Pancreas (tissue), 10 donors: Measurements from ENCODE around the gene MLPH. TPM values are rescaled to one million over a fixed set of nuclear protein-coding genes. Genes with fewer than 3 reads are reported as not detected.
A peak's percentile ranks its signal among the peaks of the same experiment; 100 is the strongest.

Source experiments
- ATAC-seq, 4 donors: fragments of 200-7000 bp; cut with Tn5 transposase; one replicate each; pipeline versions ENCODE4 v1.8.0 to v1.9.1; 2020; ENCODE audit warnings: mild to moderate bottlenecking in 4 of 4, moderate library complexity in 4 of 4
- DNase-seq, 6 donors: peaks; one replicate each; pipeline ENCODE4 v3.0.0-alpha.2; 2020
- FAIRE-seq: peaks from 2 replicates; lab custom pipeline; 2012; peaks lifted over from hg19 to GRCh38; lab: Jason Lieb, UNC
- H3K27ac ChIP-seq, 4 donors: fragments of 200-600 bp; sonication (generic); 1 replicate in 3 of 4; 2 replicates in 1 of 4; pipeline versions ENCODE4 v1.5.0 to v1.8.0; 2020
- H3K27me3 ChIP-seq, 4 donors: fragments of 200-600 bp; one replicate each; pipeline ENCODE4 v1.8.0; 2021
- H3K36me3 ChIP-seq, 3 donors: fragments of 200-600 bp; sonication (generic) in 1 of 3; one replicate each; pipeline versions ENCODE4 v1.5.0 to v1.8.0; 2020 to 2021
- H3K4me1 ChIP-seq, 3 donors: fragments of 200-600 bp; one replicate each; pipeline ENCODE4 v1.8.0; 2021
- H3K4me3 ChIP-seq, 4 donors: fragments of 200-600 bp; sonication (generic) in 2 of 4; one replicate each; pipeline versions ENCODE4 v1.5.0 to v1.8.0; 2020 to 2021
- H3K9me3 ChIP-seq, 4 donors: fragments of 200-600 bp; one replicate each; pipeline ENCODE4 v1.8.0; 2021
- CTCF ChIP-seq, 4 donors: fragments of 200-600 bp; sonication (generic) in 3 of 4; IDR thresholded peaks; one replicate each; pipeline versions ENCODE4 v1.5.0 to v1.8.0; 2021; ENCODE audit warnings: antibody characterized with exemption in 4 of 4
- WGBS, 2 donors: extraction: QIAGEN DNeasy Blood & Tissue Kit; methylation state at CpG; one replicate each; pipeline ENCODE4 v1.1.7; 2013; 5-methylcytosine and 5-hydroxymethylcytosine counted together
- intact Hi-C, 3 donors: fragments of 100-400 bp; cut with DNase I; formaldehyde crosslinking; loops; one replicate each; pipeline versions ENCODE4 v1.11.1 to v1.14.2; 2022
- polyA plus RNA-seq, 2 donors: library from polyadenylated mRNA; stranded (reverse); fragments of 200-250 nt; gene quantifications; one replicate each; pipeline ENCODE4 v1.2.3, GENCODE V29; 2013
- total RNA-seq, 6 donors: library from RNA; stranded (reverse); fragmentation: NEBNext Ultra II Directional in 4 of 6; extraction: Animal tissue kit (Norgen Biotek cat#: 25700) in 4 of 6; gene quantifications; one replicate each; pipeline versions ENCODE4 v1.2.1 to v1.2.4, GENCODE V29; 2021 to 2023
- donor health status: healthy with polysubstance abuse.
- donor health status: DM: no; HTN: no; CAD: no; lungs with moderate emphysema.
- donor health status: DM: no; HTN: no; CAD: no.
- donor health status: control.
- donor health status: control.
- donor health status: Bipolar disorder and iron deficiency.
- donor health status: DM: yes; HTN: yes; CAD: no.
- donor health status: DM: no; HTN: no; CAD: no.
- donor health status: DM: no; HTN: no; CAD: no.
- donor health status: DM: yes; HTN: yes; CAD: no.

MLPH gene
- total and polyA plus RNA-seq, 8 donors = 6.2 to 45.2 (median 19.3) TPM

GRCh38 chr2:237597196-237598145 is 110.4 kb downstream of the MLPH start:
- 90% methylated on average over 29 of the region's 29 CpGs for WGBS, 2 donors
- Histone ChIP-seq H3K9me3 (no peaks in the 10 kb centered on the region), H3K4me1 (peaks cover 10 to 15% (median 15%) of the 10 kb centered on the region in 3 donors), H3K27me3 (no peaks in the 10 kb centered on the region), H3K4me3 (no peak overlapping the region), H3K27ac (no peak overlapping the region), H3K36me3 (no peaks in the 10 kb centered on the region)
- TF ChIP-seq CTCF (IDR thresholded peaks at IDR 0.05) = no peak
- ATAC-seq (no peak), DNase-seq (peak in 1 of 6 donors; percentile 23), FAIRE-seq (no peak)
- intact Hi-C loops = no loop called here

- H3K27me3 ChIP-seq = no peaks in the 10 kb centered on the region
- no peak overlapping the region for H3K27ac ChIP-seq
- no peaks in the 10 kb centered on the region for H3K9me3 ChIP-seq
- no peak overlapping the region for H3K4me3 ChIP-seq
- no peak for FAIRE-seq
- no peak for TF ChIP-seq CTCF (IDR thresholded peaks at IDR 0.05)
- peak in 1 of 6 donors; percentile 5 for DNase-seq
- ATAC-seq = no peak
- WGBS, 2 donors = 88 to 94% methylated on average over 14 of the region's 14 CpGs
- H3K4me1 ChIP-seq = peaks cover 10 to 15% (median 15%) of the 10 kb centered on the region in 3 donors
- H3K36me3 ChIP-seq = no peaks in the 10 kb centered on the region
- intact Hi-C loops = no loop called here
Measured at GRCh38 chr2:237598468-237599208, 111.6 kb downstream of the MLPH start.

- Histone ChIP-seq H3K36me3 (no peaks in the 10 kb centered on the region), H3K4me1 (peaks cover 7 to 9% (median 9%) of the 10 kb centered on the region in 3 donors), H3K27me3 (no peaks in the 10 kb centered on the region), H3K27ac (peak overlapping the region in 1 of 4 donors; percentile 58), H3K4me3 (no peak overlapping the region), H3K9me3 (no peaks in the 10 kb centered on the region)
- FAIRE-seq = no peak
- TF ChIP-seq CTCF (IDR thresholded peaks at IDR 0.05) = no peak
- no peak for DNase-seq
- WGBS, 2 donors = 75 to 82% methylated on average over 9 of the region's 9 CpGs
- intact Hi-C loops = no loop called here
- ATAC-seq = no peak
Measured at GRCh38 chr2:237599465-237600110, 112.5 kb downstream of the MLPH start.

- DNase-seq (peak in 1 of 6 donors; percentile 20), ATAC-seq (peak in 3 of 4 donors; percentile 54 to 64 (median 57)), FAIRE-seq (no peak)
- Histone ChIP-seq H3K4me1 (peaks cover 0 to 2% (median 1%) of the 10 kb centered on the region in 3 donors), H3K27ac (peak overlapping the region in 2 of 4 donors; percentile 38 to 58), H3K9me3 (no peaks in the 10 kb centered on the region), H3K27me3 (no peaks in the 10 kb centered on the region), H3K36me3 (no peaks in the 10 kb centered on the region), H3K4me3 (no peak overlapping the region)
- no peak for TF ChIP-seq CTCF (IDR thresholded peaks at IDR 0.05)
- intact Hi-C loops = no loop called here
- 66 to 67% methylated on average over 16 of the region's 16 CpGs for WGBS, 2 donors
Measured at GRCh38 chr2:237600205-237600846, 113.3 kb downstream of the MLPH start.
